Neural progenitor cell (in vitro differentiated cells): Measurements from ENCODE around the gene PITPNM1. TPM values are rescaled to one million over a fixed set of nuclear protein-coding genes. Genes with fewer than 3 reads are reported as not detected.

Source experiments
- DNase-seq: peaks from one replicate; pipeline ENCODE4 v3.0.0-alpha.2; 2016; ENCODE audit warnings: low spot score
- H2AFZ ChIP-seq: fragments of 200-600 bp; sonication (generic); replicated peaks from 2 replicates; pipeline ENCODE4 v1.6.1; 2016; ENCODE audit warnings: antibody characterized with exemption
- H3F3A ChIP-seq: fragments of 200-600 bp; sonication (generic); 2 replicates; pipeline ENCODE4 v1.6.1; 2016; ENCODE audit warnings: antibody characterized with exemption, low read depth
- H3K27ac ChIP-seq: fragments of 200-600 bp; sonication (generic); 2 replicates; pipeline ENCODE4 v1.5.1; 2016; ENCODE audit warnings: mild to moderate bottlenecking
- H3K27me3 ChIP-seq: fragments of 200-600 bp; sonication (generic); 2 replicates; pipeline ENCODE4 v1.6.1; 2016; ENCODE audit warnings: mild to moderate bottlenecking, moderate library complexity
- H3K36me3 ChIP-seq: fragments of 200-600 bp; sonication (generic); 2 replicates; pipeline ENCODE4 v1.5.1; 2016
- H3K4me1 ChIP-seq: fragments of 200-600 bp; sonication (generic); 2 replicates; pipeline ENCODE4 v1.6.1; 2016; ENCODE audit warnings: mixed run types
- H3K4me2 ChIP-seq: fragments of 200-600 bp; sonication (generic); 2 replicates; pipeline ENCODE4 v1.6.1; 2016
- H3K4me3 ChIP-seq: fragments of 200-600 bp; sonication (generic); 2 replicates; pipeline ENCODE4 v1.5.1; 2016
- H3K79me2 ChIP-seq: fragments of 200-600 bp; sonication (generic); 2 replicates; pipeline ENCODE4 v1.6.1; 2016; ENCODE audit warnings: low read depth
- H3K9ac ChIP-seq: fragments of 200-600 bp; sonication (generic); 2 replicates; pipeline ENCODE4 v1.6.1; 2016
- H3K9me3 ChIP-seq: fragments of 200-600 bp; sonication (generic); 2 replicates; pipeline ENCODE4 v1.5.1; 2016; ENCODE audit warnings: low read depth
- H4K20me1 ChIP-seq: fragments of 200-600 bp; sonication (generic); 2 replicates; pipeline ENCODE4 v1.6.1; 2016; ENCODE audit warnings: low read depth
- H3K27ac Mint-ChIP-seq: 3 replicates; pipeline ENCODE4 v1.8.0; 2021; ENCODE audit warnings: mixed read lengths
- H3K27me3 Mint-ChIP-seq: 2 replicates; pipeline ENCODE4 v1.8.0; 2022; ENCODE audit warnings: low read depth, mild to moderate bottlenecking, inconsistent platforms, moderate library complexity, mixed read lengths; ENCODE audit not compliant: insufficient read depth
- H3K36me3 Mint-ChIP-seq: 3 replicates; pipeline ENCODE4 v1.8.0; 2021; ENCODE audit warnings: mixed read lengths
- H3K4me1 Mint-ChIP-seq: 3 replicates; pipeline ENCODE4 v1.8.0; 2021; ENCODE audit warnings: mixed read lengths
- H3K4me3 Mint-ChIP-seq: 3 replicates; pipeline ENCODE4 v1.8.0; 2021; ENCODE audit warnings: mild to moderate bottlenecking, moderate library complexity, mixed read lengths
- H3K9me3 Mint-ChIP-seq: 3 replicates; pipeline ENCODE4 v1.8.0; 2020; ENCODE audit warnings: mixed read lengths
- EZH2 ChIP-seq: fragments of 200-600 bp; sonication (generic); IDR thresholded peaks from 2 replicates; pipeline ENCODE4 v1.6.1; 2017; ENCODE audit warnings: antibody characterized with exemption, mild to moderate bottlenecking, moderate library complexity
- EZH2phosphoT487 ChIP-seq: fragments of 200-600 bp; sonication (generic); IDR thresholded peaks from 2 replicates; pipeline ENCODE4 v1.6.1; 2017; ENCODE audit warnings: antibody characterized with exemption
- total RNA-seq: library from RNA; depleted of rRNA; stranded (reverse); fragments of >200 nt; gene quantifications from 2 replicates; pipeline ENCODE4 v1.2.3, GENCODE V29; 2015; ENCODE audit warnings: low replicate concordance
- TF ChIP-seq, protein P1 (sequence below): fragments of 200-600 bp; sonication (generic); IDR thresholded peaks from 2 replicates; pipeline ENCODE4 v1.5.1; 2017; ENCODE audit warnings: antibody characterized with exemption, mild to moderate bottlenecking

Gene PITPNM1
- total RNA-seq, 1 donor from 2014 or later, result 7.7 TPM

DNA sequence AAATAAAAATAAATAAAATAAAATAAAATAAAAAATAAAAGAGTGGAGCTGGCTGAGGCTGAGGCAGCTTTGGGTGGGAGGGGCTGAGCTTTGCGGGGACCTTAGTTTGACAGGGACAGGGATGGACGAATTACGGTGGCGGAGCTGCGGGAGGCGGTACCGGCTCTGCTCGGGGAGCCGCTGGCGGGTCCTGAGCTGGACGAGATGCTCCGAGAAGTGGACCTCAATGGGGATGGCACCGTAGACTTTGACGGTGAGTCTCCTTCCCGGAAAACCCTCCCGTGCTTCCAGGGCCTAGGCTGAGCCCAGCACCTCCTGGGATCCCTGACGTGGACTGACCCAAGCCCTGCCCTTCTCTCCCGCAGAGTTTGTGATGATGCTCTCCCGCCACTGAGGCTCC lies 46.9 kb downstream of the PITPNM1 start:
- Histone ChIP-seq H3K9me3 (no peaks in the 10 kb centered on the region), H3K4me2 (no peak overlapping the region), H4K20me1 (no peaks in the 10 kb centered on the region), H3K27ac (no peak overlapping the region), H3K79me2 (no peaks in the 10 kb centered on the region), H3K36me3 (no peaks in the 10 kb centered on the region), H3K4me3 (no peak overlapping the region), H3F3A (no peaks in the 10 kb centered on the region), H3K27me3 (no peaks in the 10 kb centered on the region), H3K4me1 (no peaks in the 10 kb centered on the region), H3K9ac (no peak overlapping the region), H2AFZ (no peak overlapping the region)
- TF ChIP-seq, protein P1, sequence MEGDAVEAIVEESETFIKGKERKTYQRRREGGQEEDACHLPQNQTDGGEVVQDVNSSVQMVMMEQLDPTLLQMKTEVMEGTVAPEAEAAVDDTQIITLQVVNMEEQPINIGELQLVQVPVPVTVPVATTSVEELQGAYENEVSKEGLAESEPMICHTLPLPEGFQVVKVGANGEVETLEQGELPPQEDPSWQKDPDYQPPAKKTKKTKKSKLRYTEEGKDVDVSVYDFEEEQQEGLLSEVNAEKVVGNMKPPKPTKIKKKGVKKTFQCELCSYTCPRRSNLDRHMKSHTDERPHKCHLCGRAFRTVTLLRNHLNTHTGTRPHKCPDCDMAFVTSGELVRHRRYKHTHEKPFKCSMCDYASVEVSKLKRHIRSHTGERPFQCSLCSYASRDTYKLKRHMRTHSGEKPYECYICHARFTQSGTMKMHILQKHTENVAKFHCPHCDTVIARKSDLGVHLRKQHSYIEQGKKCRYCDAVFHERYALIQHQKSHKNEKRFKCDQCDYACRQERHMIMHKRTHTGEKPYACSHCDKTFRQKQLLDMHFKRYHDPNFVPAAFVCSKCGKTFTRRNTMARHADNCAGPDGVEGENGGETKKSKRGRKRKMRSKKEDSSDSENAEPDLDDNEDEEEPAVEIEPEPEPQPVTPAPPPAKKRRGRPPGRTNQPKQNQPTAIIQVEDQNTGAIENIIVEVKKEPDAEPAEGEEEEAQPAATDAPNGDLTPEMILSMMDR, result no peak
- TF ChIP-seq EZH2phosphoT487 (no peak), EZH2 (no peak)
- H3K27me3 Mint-ChIP-seq, result peaks cover 4% of the 10 kb centered on the region
- H3K4me3 Mint-ChIP-seq, result no peak overlapping the region
- no peaks in the 10 kb centered on the region for H3K36me3 Mint-ChIP-seq
- H3K27ac Mint-ChIP-seq, result no peak overlapping the region
- no peaks in the 10 kb centered on the region for H3K9me3 Mint-ChIP-seq
- H3K4me1 Mint-ChIP-seq, result peaks cover 4% of the 10 kb centered on the region
- DNase-seq, result no peak

DNA sequence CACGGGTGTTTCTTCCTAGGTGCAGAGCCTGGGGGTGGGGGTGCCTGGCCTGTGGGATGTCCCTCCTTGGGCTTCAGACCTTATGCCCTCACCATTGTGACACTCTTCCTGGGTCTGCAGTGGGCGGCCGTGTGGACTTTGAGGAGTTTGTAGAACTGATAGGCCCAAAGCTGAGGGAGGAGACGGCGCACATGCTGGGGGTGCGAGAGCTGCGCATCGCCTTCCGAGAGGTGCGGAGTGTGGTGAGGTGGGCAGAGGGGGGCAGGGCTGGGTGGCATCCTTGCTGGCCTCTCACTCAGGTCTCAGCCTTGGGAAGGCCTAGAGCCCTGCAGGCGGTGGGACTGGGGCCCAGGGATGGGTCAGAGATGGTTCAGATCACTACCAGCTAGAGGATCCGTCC lies 47.7 kb downstream of the PITPNM1 start:
- no peaks in the 10 kb centered on the region for H3K79me2 ChIP-seq
- H3K4me3 ChIP-seq, result no peak overlapping the region
- H3K9ac ChIP-seq, result no peak overlapping the region
- H3K9me3 Mint-ChIP-seq, result no peaks in the 10 kb centered on the region
- no peak overlapping the region for H3K27ac ChIP-seq
- H3F3A ChIP-seq, result no peaks in the 10 kb centered on the region
- no peak overlapping the region for H3K4me2 ChIP-seq
- no peak overlapping the region for H3K4me3 Mint-ChIP-seq
- H3K36me3 Mint-ChIP-seq, result no peaks in the 10 kb centered on the region
- no peaks in the 10 kb centered on the region for H3K4me1 ChIP-seq
- no peak overlapping the region for H2AFZ ChIP-seq
- no peaks in the 10 kb centered on the region for H3K36me3 ChIP-seq
- H4K20me1 ChIP-seq, result no peaks in the 10 kb centered on the region
- no peak for DNase-seq
- peaks cover 3% of the 10 kb centered on the region for H3K27me3 Mint-ChIP-seq
- H3K27ac Mint-ChIP-seq, result no peak overlapping the region
- no peaks in the 10 kb centered on the region for H3K9me3 ChIP-seq
- no peak for TF ChIP-seq EZH2
- TF ChIP-seq, protein P1, result no peak
- no peak for TF ChIP-seq EZH2phosphoT487
- peaks cover 4% of the 10 kb centered on the region for H3K4me1 Mint-ChIP-seq
- no peaks in the 10 kb centered on the region for H3K27me3 ChIP-seq

DNA sequence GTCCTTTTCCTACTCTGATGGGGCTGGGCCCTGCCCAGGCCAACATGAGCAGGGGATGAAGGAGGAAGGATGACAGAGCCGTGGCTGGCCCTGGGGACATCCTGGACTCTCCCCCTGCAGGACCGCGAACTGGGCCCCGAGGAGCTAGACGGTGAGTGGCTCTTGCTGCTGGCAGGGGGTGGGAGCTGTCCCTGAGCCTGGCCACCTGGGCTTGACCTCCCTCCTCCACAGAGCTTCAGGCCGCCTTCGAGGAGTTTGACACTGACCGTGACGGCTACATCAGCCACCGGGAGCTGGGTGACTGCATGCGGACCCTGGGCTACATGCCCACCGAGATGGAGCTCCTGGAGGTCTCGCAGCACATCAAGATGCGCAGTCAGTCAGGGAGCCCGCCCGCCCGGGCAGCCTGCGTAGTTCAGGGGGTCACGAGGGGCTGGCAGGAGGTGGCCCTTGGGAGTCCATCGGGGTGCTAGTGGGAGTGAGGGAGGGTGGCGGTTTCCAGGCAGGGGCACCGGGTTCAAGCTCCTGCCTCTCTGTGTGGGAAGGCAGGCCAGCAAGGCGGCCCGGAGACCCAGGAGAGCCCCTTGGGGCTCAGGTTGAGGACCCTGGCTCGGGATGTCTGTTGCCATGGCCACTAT lies 49.0 kb downstream of the PITPNM1 start:
- H3K4me1 ChIP-seq, result no peaks in the 10 kb centered on the region
- H3K79me2 ChIP-seq, result no peaks in the 10 kb centered on the region
- H3K9me3 Mint-ChIP-seq, result no peaks in the 10 kb centered on the region
- TF ChIP-seq EZH2phosphoT487, result no peak
- no peak for TF ChIP-seq EZH2
- TF ChIP-seq, protein P1, result no peak
- H3K4me1 Mint-ChIP-seq, result peaks cover 7% of the 10 kb centered on the region
- no peak overlapping the region for H3K4me2 ChIP-seq
- no peaks in the 10 kb centered on the region for H3K36me3 ChIP-seq
- no peaks in the 10 kb centered on the region for H3K27me3 ChIP-seq
- H3K9ac ChIP-seq, result no peak overlapping the region
- H3K9me3 ChIP-seq, result no peaks in the 10 kb centered on the region
- H3K36me3 Mint-ChIP-seq, result no peaks in the 10 kb centered on the region
- no peak overlapping the region for H2AFZ ChIP-seq
- peaks cover 6% of the 10 kb centered on the region for H3K27me3 Mint-ChIP-seq
- H3K27ac Mint-ChIP-seq, result no peak overlapping the region
- no peaks in the 10 kb centered on the region for H4K20me1 ChIP-seq
- H3K27ac ChIP-seq, result no peak overlapping the region
- no peak overlapping the region for H3K4me3 ChIP-seq
- DNase-seq, result no peak
- no peaks in the 10 kb centered on the region for H3F3A ChIP-seq
- no peak overlapping the region for H3K4me3 Mint-ChIP-seq
